ENCODE data around the gene JARID2.

JARID2 gene

DNA sequence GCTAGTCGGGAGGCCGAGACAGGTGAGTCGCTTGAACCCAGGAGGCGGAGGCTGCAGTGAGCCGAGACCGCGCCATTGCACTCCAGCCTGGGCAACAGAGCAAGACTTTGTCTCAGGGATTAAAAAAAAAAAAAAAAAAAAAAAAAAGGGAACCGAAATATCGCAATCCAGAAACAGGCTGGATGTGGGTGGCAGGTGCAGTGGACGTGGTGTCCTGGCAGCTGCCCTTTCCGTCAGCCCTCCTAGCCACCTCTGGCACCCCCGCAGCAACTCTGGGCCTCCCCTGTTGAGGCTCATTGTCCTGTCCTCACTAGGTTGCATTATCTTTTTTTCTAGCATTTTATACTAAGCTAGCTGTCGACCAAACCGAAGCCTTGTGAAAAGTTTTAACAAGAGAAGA is 303.5 kb downstream of the JARID2 start:
- DNase-seq (ENCODE audit: low spot score) = no peak

DNA sequence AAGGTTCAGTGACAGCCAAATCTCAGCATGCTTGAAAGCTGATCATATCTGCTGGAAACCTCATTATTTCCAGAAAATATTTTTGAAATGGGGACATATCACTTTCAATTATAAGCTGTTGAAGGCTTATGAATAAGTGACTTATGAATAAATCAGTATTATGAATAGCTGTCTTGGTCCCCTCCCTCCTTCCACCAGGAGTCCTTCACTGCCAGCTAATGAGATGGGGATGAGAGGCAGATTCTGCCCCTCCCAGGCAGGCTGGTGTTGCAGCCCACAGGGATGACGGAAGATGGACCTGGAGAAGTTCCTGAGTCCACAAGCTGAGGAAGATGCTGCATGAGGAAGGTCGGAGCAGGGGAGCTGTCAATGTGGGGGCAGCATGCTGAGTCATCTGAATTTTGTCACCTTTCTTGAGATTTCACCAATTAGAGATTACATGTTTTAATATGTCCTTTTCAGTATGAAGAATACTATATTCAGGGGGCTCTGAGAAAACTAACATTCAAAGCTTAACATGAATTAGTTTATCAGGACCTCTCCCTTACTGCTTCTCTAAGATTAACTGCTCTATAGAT is 304.8 kb downstream of the JARID2 start:
- no peak for DNase-seq (ENCODE audit: low spot score)

DNA sequence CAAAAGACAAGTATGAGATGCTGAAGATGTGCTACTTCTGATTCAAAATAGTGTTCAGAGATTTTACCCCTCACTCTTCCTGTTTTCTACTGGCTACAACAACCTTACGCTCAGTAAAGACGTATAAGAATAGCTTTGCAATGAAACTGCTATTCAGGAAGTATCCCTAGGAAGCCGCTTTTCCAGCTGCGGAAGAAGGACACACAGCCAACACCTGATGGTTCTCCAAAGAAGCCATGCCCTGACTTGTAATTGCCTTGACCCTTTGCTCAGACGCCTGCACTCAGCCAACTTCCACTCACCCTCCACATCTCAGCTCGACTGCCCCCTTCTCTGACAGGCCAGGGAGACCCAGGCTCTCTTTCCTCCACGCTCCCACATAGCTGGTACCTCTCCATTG is 305.4 kb downstream of the JARID2 start:
- DNase-seq (ENCODE audit: low spot score) = no peak

DNA sequence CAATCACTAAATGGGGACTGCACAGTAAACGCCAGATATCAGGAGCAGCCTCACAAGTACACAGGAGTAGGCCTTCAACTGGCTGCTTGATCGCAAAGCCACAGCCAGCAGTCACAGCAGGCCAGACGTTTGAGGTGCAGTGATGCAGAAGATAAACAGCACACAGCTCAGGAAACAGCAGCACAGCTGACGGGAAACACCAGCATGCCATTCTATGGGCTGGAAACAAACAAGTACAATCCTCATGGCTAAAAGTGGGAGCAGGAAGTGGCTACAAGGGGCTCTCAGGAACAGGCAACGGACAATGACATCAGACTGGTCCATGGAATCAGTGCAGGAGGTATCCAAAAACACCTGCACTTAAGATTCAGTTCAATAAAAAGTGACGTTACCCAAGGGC is 305.9 kb downstream of the JARID2 start:
- no peak for DNase-seq (ENCODE audit: low spot score)

DNA sequence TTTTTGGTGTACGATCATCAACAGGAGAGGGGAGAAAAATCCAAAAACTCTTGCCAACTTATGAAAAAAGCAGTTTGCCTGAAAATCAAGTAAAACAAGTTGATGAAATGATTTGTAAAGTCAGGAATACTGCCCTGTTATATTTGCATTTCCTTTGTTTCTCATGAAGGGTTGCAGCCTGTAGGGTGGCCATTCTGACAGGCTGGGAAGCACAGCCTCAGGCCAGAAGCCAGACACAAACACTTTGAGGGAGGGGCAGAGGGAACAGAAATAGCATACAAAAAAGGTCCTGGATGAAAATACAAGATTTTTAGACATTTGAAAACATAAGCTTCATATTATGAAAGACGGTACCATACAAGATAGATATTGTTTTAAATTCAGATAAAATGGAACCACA is 307.2 kb downstream of the JARID2 start:
- no peak for DNase-seq (ENCODE audit: low spot score)

DNA sequence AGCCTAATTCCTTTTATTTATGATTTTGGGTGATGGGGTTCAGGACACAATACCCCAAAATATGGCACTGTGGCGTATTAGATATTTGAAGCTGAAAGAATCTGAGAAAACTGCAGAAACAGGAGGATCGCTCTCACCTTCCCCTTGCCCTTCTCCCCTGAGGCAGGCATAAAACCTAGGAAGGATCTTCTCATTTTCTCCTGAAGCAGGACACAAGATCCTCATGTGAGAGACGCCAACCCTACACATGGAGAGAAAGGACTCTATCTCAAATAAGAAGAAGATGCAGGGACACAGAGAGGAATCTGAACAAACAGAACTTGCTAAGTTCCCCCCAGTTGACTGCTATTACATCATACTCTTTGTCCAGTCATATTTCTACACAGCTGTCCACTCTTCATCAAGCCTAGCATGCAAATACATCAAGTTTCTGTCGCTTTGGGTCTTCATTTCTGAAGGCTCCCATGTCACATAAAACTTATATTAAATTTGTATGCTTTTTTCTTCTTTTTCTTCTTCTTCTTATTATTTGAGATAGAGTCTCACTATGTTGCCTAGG is 307.9 kb downstream of the JARID2 start:
- DNase-seq (ENCODE audit: low spot score) = no peak

DNA sequence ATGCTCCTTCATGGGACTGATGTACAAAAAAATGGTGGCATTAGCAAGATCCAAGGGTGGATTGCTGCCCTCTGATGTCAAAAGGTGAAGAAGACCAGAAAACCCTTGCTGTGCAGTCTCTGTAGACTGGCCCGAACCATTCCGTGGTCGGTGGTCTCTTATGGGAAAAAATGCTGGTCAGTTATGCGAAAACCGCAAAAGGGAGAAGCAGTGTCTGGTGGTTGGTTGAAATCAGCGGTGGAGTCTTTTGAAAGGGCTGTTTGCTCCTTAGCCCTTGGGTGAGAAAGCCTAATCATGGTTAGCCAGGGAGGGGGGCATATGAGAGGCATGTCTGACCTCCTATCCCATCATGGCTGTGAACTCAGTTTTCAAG is 308.8 kb downstream of the JARID2 start:
- DNase-seq (ENCODE audit: low spot score) = no peak

DNA sequence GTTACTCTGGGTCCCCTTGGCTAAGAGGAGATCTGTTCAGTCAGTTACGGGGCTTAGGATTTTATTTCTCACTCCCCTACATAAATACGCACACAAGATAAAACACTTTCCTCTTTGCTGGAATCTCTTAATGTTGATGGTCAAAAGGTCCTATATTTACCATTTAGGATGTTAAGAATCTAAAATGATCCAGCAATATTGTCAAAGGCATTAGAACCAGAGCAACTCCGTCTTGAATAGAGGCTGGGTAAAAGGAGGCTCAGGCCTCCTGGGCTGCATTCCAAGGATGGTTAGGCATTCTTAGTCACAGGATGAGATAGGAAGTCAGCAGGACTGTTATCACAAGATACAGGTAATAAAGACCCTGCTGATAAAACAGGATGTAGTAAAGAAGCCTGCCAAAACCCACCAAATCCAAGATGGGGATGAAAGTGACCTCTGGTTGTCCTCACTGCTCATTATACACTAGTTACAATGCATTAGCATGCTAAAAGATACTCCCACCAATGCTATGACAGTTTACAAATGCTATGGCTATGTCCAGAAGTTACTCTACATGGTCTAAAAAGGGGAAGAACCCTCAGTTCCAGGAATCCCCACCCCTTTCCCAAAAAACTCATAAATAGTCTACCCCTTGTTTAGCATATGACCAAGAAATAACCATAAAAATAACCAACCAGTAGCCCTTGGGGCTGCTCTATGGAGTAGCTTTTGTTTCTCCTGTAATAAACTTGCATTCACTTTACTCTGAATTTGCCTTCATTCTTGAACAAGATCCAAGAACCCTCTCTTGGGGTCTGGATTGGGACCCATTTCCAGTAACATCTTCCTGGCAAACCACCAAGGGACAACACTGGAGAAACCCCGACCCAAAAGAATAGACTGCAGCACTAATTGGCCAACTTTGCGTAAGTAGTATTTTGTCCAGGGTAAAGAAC is 309.5 kb downstream of the JARID2 start:
- no peak for DNase-seq (ENCODE audit: low spot score)

DNA sequence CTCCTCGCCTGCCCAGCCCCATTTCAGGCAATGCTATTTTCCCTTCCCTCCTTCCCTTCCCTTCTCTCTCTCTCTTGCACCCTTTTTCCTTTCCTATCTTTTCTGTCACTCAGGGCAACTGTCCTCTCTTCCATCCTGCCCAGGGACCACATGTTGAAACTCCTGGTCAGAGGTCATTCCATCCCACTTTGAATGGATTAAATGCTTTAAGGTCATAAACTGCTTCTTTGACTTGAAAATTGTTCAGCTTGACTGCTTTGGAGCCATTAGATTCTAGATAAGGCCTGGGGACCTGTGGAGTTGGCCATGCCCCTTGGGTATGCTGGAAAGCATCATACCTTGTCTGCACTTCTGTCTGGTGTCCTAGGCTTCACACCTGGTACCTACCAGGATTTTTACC is 310.8 kb downstream of the JARID2 start:
- no peak for DNase-seq (ENCODE audit: low spot score)

DNA sequence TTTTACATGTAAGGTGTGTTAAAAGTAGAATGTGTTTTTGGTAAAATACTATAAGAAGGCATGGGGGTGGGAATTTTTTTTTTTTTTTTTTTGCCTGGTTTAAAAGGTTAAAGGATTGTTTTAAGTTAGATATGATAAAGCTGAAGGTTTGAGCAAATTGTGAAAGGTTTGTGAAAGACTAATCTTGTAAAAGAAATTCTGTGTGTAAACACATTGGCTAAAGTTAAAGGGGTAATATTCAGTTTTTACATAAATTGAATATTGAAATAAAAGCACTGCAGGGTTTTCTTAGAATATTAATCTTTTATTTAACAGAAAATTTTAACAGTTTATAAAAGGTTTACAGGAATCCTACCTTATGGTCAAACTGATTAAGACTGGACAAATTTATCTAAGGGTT is 311.3 kb downstream of the JARID2 start:
- DNase-seq (ENCODE audit: low spot score) = no peak

DNA sequence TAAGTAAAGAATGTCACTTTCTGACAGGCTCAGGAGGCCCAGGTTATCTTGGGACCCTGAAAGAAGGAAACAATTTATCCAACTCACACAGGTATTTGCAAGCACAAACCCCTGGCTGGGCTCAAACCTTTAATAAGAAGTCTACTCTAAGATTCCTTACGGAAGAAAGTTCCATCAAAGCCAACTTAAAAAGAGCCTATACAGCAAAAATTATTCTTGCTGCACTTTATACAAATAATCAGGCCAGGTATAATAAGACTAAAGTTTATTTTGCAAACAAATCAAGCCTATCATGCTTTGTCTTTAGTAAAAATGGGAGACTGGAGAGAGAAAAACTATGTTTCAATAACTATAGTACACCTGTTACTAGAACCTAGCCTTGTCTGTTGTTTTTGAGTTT is 314.8 kb downstream of the JARID2 start:
- no peak for DNase-seq (ENCODE audit: low spot score)

DNA sequence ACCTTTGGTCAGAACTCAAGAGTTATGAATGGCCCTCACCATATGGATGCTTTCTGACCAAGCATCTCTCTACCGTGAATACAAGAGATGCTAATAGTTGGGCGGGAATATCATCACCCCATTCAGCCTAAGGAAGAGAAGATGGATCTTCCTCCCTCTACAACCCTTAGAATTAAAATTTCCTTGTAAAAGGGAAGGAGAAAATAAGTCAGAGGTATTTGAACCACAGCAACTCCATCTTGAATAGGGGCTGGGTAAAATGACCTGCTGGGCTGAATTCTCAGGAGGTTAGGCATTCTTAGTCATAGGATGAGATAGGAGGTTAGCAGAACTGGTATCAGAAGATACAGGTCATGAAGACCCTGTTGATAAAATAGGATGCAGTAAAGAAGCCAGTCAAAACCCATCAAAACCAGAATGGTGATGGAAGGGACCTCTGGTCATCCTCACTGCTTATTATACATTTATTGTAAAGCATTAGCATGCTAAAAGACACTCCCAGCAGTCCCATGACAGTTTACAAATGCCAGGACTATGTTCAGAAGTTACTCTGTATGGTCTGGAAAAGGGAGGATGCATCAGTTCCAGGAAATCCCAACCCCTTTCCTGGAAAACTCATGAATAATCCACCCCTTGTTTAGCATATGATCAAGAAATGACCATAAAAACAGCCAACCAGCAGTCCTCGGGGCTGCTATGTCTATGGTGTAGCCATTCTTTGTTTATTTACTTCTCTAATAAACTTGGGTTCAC is 315.8 kb downstream of the JARID2 start:
- no peak for DNase-seq (ENCODE audit: low spot score)

DNA sequence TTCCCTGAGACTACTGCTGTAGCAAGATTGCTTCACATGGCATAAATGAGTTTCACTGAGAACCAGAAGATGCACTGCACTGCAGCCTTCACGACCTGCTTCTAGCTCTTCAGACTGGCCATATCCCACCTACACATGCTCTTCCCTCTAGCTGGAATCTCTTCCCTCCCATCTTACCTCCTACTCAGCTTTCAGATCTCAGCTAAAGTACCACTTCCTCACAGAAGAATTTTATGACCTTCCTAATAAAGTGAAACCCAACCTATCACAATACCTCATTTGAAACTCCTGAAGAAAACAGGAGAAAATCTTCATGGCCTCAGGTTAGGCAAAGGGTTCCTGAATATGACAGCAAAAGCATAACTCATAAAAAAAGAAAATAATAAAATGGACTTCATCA is 317.1 kb downstream of the JARID2 start:
- DNase-seq (ENCODE audit: low spot score) = no peak

DNA sequence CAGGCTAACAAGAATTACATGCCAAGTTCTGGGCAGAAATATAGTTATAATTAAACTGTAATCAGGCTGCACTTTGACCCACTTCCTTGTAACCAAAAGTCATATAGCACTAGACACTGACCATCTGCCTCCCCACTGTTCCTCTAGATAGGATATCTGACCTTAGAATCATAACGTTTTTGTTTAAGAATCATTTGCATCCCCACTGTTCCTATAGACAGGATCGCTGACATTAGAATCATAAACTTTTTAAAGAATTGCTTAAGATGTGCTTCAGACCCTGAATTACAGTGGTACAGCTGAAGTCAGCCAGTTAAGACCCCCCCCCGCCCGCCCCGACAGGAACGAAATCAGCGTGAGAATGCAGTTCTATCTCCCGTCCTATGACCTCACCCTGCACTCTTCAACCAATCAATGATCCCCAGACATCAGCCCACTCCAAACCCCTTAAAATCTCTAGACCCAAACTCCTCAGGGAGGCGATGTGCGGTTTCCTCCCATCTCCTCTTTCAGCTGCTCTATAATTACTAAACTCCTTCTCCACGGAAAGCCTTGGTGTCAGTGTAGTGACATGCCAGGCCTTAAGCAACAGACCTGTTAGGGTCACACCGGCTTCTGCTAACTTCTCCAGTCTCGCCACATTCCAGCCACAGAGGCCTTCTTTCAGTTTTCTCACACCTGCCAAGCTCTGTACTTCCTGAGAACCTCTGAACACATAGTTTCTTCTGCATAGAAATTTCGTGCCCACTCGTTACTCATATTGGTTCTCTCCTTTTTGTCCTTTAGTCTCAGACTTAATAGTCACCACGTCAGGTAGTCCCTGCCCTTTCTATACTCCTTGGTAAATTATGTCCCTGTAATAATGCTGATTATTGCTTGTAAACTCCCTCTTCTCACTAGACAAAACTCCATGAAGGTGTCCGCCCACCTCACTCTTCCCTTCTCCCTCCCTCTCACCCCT is 323.4 kb downstream of the JARID2 start:
- DNase-seq (ENCODE audit: low spot score) = no peak

DNA sequence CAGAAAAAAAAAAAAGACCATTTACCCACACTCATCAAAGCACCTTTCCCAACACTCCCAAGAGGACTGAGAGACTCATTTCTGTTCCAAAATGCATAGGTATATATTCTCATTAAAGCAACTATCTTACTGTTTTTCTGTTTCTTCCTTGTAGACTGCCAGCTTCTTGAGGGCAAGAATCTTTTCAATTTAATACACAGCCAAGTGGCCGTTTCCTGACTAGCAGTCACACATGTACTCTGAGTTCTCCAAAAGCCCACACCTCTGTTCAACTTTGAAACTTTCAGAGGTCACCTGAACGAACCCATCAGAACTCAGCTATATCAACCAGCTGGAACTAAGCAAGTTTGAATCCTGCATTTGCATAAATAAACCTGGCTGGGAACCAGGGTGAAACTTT is 324.3 kb downstream of the JARID2 start:
- no peak for DNase-seq (ENCODE audit: low spot score)

All from HuH-7.5 (cell line).